ENCODE results near the gene TPRG1.

Gene TPRG1

DNA sequence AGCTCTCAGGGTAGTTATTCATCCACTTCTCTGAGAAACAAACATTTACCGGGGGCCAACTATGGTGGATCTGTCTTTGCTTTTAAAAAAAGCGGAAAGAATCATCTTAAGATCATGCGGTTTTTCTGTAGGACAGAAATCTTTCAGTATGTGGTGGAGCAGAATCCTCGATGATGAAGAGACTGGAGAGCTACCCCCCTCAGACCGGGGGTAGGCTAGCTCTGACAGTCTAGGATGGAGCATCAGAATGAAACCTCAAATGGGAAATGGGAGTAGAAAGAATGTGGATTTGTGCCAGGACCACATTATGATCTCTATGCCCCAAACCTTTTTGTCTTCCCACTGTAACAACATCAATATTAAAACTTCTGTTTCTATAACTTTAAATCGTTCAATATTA, 30.3 kb downstream of the TPRG1 start:
- H3K27ac ChIP-seq (ENCODE audit: low read depth, low read length): no peak overlapping the region
- H3K4me1 ChIP-seq (ENCODE audit: control insufficient read depth, low read length): no peaks in the 10 kb centered on the region
- H3K9me3 ChIP-seq (ENCODE audit: control insufficient read depth, insufficient read depth, low read length): no peaks in the 10 kb centered on the region
- H3K4me3 ChIP-seq (ENCODE audit: low read length): no peak overlapping the region
- no peaks in the 10 kb centered on the region for H3F3A ChIP-seq (ENCODE audit: control insufficient read depth, insufficient read depth)
- 0 out of 2 replicates have a peak, but pooled peaks cover 3% of the 10 kb centered on the region for H3K27me3 ChIP-seq (ENCODE audit: control insufficient read depth, low read length)
- H3K9me2 ChIP-seq (replicated peaks; ENCODE audit: control insufficient read depth, low read length): no peaks in the 10 kb centered on the region
- no peaks in the 10 kb centered on the region for H4K20me1 ChIP-seq (ENCODE audit: control insufficient read depth, insufficient read depth, low read depth, low read length)
- no peaks in the 10 kb centered on the region for H3K79me2 ChIP-seq (ENCODE audit: control insufficient read depth, low read length)
- TF ChIP-seq, protein P1, sequence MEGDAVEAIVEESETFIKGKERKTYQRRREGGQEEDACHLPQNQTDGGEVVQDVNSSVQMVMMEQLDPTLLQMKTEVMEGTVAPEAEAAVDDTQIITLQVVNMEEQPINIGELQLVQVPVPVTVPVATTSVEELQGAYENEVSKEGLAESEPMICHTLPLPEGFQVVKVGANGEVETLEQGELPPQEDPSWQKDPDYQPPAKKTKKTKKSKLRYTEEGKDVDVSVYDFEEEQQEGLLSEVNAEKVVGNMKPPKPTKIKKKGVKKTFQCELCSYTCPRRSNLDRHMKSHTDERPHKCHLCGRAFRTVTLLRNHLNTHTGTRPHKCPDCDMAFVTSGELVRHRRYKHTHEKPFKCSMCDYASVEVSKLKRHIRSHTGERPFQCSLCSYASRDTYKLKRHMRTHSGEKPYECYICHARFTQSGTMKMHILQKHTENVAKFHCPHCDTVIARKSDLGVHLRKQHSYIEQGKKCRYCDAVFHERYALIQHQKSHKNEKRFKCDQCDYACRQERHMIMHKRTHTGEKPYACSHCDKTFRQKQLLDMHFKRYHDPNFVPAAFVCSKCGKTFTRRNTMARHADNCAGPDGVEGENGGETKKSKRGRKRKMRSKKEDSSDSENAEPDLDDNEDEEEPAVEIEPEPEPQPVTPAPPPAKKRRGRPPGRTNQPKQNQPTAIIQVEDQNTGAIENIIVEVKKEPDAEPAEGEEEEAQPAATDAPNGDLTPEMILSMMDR (IDR thresholded peaks at IDR 0.05; ENCODE audit: low read depth, low read length, poor library complexity, severe bottlenecking): no peak
- no peak for TF ChIP-seq EZH2phosphoT487 (IDR thresholded peaks at IDR 0.05; ENCODE audit: borderline replicate concordance, low read length)
- no peaks in the 10 kb centered on the region for H3K36me3 ChIP-seq (ENCODE audit: control insufficient read depth, low read length)
- no peak overlapping the region for H3K4me2 ChIP-seq (ENCODE audit: low read length)

DNA sequence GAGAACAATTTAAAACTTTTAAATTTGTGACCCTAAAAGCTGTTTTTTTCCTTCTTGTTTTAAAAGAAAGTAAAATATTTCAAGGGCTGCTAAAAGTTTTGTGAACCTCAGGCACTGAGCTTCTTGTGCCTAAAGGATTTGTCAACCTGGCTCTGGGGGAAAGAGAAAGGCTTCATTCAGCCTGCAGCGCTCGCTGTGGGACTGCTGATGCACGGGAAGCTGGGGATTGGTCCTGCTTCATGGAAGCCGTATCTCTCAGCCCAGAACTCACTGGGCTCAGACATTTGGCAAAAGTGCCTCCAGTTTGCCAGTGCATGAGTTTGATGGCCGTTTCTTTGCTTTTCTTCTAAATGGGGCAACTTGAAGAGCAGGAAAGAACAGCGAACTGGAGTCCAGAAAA, 30.8 kb downstream of the TPRG1 start:
- no peak for TF ChIP-seq EZH2phosphoT487 (IDR thresholded peaks at IDR 0.05; ENCODE audit: borderline replicate concordance, low read length)
- TF ChIP-seq, protein P1 (IDR thresholded peaks at IDR 0.05; ENCODE audit: low read depth, low read length, poor library complexity, severe bottlenecking): no peak
- H3K79me2 ChIP-seq (ENCODE audit: control insufficient read depth, low read length): no peaks in the 10 kb centered on the region
- H3K36me3 ChIP-seq (ENCODE audit: control insufficient read depth, low read length): no peaks in the 10 kb centered on the region
- H3F3A ChIP-seq (ENCODE audit: control insufficient read depth, insufficient read depth): no peaks in the 10 kb centered on the region
- no peaks in the 10 kb centered on the region for H3K9me2 ChIP-seq (replicated peaks; ENCODE audit: control insufficient read depth, low read length)
- no peaks in the 10 kb centered on the region for H3K4me1 ChIP-seq (ENCODE audit: control insufficient read depth, low read length)
- H3K27me3 ChIP-seq (ENCODE audit: control insufficient read depth, low read length): 0 out of 2 replicates have a peak, but pooled peaks cover 3% of the 10 kb centered on the region
- no peak overlapping the region for H3K4me3 ChIP-seq (ENCODE audit: low read length)
- no peak overlapping the region for H3K4me2 ChIP-seq (ENCODE audit: low read length)
- no peak overlapping the region for H3K27ac ChIP-seq (ENCODE audit: low read depth, low read length)
- H3K9me3 ChIP-seq (ENCODE audit: control insufficient read depth, insufficient read depth, low read length): no peaks in the 10 kb centered on the region
- H4K20me1 ChIP-seq (ENCODE audit: control insufficient read depth, insufficient read depth, low read depth, low read length): no peaks in the 10 kb centered on the region

DNA sequence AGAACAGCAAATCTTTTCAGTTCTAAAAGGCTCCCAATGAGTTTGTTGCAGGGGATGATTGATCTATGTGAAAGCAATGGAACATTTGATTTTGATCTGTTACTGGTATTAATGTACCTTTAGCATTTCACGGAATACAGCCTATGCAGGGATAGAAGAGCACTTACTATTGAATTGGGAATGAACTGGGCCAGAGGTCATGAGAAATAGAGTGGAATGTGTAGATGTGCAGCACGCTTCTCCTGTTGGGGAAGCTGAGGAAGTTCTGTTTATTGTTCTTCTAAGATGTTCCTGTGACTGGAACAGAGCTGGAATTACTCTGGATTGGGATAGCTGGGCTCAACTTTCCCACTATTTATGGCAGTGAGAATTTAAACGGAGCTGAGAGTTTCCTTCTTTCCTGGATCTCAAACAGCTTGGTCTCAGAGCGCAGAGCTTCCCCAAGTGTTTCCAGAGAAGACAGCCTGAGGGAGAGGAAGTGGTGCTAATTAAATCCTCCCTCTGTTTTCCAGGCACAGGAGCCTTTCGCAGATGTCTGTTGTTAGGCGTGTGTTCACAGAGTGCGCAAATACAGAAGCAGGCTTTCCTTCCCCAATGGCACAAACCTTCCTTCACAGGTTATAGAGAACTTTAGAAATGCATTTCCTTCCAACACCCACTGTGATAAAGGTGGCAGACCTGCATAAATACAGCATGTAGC, 32.5 kb downstream of the TPRG1 start:
- Histone ChIP-seq H3K79me2 (ENCODE audit: control insufficient read depth, low read length) (no peaks in the 10 kb centered on the region), H3K9me3 (ENCODE audit: control insufficient read depth, insufficient read depth, low read length) (no peaks in the 10 kb centered on the region), H3K27me3 (ENCODE audit: control insufficient read depth, low read length) (0 out of 2 replicates have a peak, but pooled peaks cover 3% of the 10 kb centered on the region), H4K20me1 (ENCODE audit: control insufficient read depth, insufficient read depth, low read depth, low read length) (no peaks in the 10 kb centered on the region), H3F3A (ENCODE audit: control insufficient read depth, insufficient read depth) (no peaks in the 10 kb centered on the region), H3K36me3 (ENCODE audit: control insufficient read depth, low read length) (no peaks in the 10 kb centered on the region), H3K9me2 (replicated peaks; ENCODE audit: control insufficient read depth, low read length) (no peaks in the 10 kb centered on the region), H3K27ac (ENCODE audit: low read depth, low read length) (no peak overlapping the region), H3K4me1 (ENCODE audit: control insufficient read depth, low read length) (no peaks in the 10 kb centered on the region), H3K4me2 (ENCODE audit: low read length) (no peak overlapping the region), H3K4me3 (ENCODE audit: low read length) (no peak overlapping the region)
- no peak for TF ChIP-seq EZH2phosphoT487 (IDR thresholded peaks at IDR 0.05; ENCODE audit: borderline replicate concordance, low read length)
- TF ChIP-seq, protein P1 (IDR thresholded peaks at IDR 0.05; ENCODE audit: low read depth, low read length, poor library complexity, severe bottlenecking): no peak

Measured in DOHH2 (cell line).